ENCODE data around the gene STH. TPM values are rescaled to one million over a fixed set of nuclear protein-coding genes. Genes with fewer than 3 reads are reported as not detected.

The STH gene
- total RNA-seq, 1 experiment from 2014 or later, result not detected

GRCh38 chr17:46042925-46043324 lies 43.9 kb downstream of the STH start:
- ChIA-PET CTCF (no interaction called here), POLR2A (no interaction called here)
- no peak for DNase-seq (ENCODE audit: low read depth, low spot score)
- Histone ChIP-seq H3K27me3 (ENCODE audit: control insufficient read depth, insufficient read depth, low read length) (no peaks in the 10 kb centered on the region), H3K27ac (ENCODE audit: low read length) (no peak overlapping the region), H3K9me3 (ENCODE audit: control insufficient read depth, insufficient read depth, low read depth, low read length) (no peaks in the 10 kb centered on the region), H3K4me1 (ENCODE audit: control insufficient read depth, insufficient read depth, low read length) (no peaks in the 10 kb centered on the region; the same call in 1 of the 2 replicates), H3K4me3 (ENCODE audit: low read depth in 2 of 2, low read length in 2 of 2) (no peak overlapping the region), H3K36me3 (ENCODE audit: control insufficient read depth, insufficient read depth, low read length) (peaks cover 21% of the 10 kb centered on the region)
- TF ChIP-seq POLR2AphosphoS5 (IDR thresholded peaks at IDR 0.05; ENCODE audit: low read depth, low read length) (no peak), REST (IDR thresholded peaks at IDR 0.05; ENCODE audit: insufficient read depth in 1 of 2, low read depth in 2 of 2, low read length in 1 of 2) (no peak), TCF7L2 (IDR thresholded peaks at IDR 0.05; ENCODE audit: low read depth, low read length) (no peak), CTCF (IDR thresholded peaks at IDR 0.05) (no peak), SIN3A (IDR thresholded peaks at IDR 0.05; ENCODE audit: borderline replicate concordance, insufficient read depth, low read depth, low read length) (no peak)
- no TSS peak for BruUV-seq (replicated peaks)
- in situ Hi-C loops (cut with HindIII; ENCODE audit: low pct_unique_long_range_greater_than_20kb, low sequenced_read_pairs), result no loop called here
- no peak for ATAC-seq
- intact Hi-C loops (cut with micrococcal nuclease; ENCODE audit: unreplicated experiment), result loop anchor here (10.0 kb wide), 1 partner anchor 152 kb away; the partner anchor contains the start of gene KANSL1

DNA sequence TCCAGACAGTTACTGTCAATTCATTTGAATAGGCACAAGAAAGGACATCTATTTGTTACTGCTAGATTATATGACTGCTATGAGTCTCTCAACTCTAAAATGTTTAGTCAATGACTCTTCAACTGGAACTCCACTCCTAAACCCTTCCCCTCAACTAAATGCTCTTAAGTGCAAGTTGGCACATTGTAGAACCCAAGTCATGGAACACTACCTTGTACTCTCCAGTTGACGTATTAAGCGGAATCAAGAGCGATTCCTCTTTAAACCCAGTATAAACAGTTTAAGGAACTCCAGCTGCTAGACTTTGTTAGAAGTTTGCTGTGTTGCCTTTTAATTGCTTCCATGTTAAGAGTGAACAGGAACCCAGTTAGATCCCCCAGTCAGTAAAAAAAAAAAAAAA lies 44.6 kb downstream of the STH start:
- Histone ChIP-seq H3K27me3 (ENCODE audit: control insufficient read depth, insufficient read depth, low read length) (no peaks in the 10 kb centered on the region), H3K4me1 (ENCODE audit: control insufficient read depth, insufficient read depth, low read length) (no peaks in the 10 kb centered on the region; the same call in 1 of the 2 replicates), H3K4me3 (ENCODE audit: low read depth in 2 of 2, low read length in 2 of 2) (no peak overlapping the region), H3K27ac (ENCODE audit: low read length) (no peak overlapping the region), H3K9me3 (ENCODE audit: control insufficient read depth, insufficient read depth, low read depth, low read length) (no peaks in the 10 kb centered on the region), H3K36me3 (ENCODE audit: control insufficient read depth, insufficient read depth, low read length) (peaks cover 18% of the 10 kb centered on the region)
- ATAC-seq (no peak), DNase-seq (ENCODE audit: low read depth, low spot score) (no peak)
- in situ Hi-C loops (cut with HindIII; ENCODE audit: low pct_unique_long_range_greater_than_20kb, low sequenced_read_pairs) (no loop called here), intact Hi-C loops (cut with micrococcal nuclease; ENCODE audit: unreplicated experiment) (loop anchor here (10.0 kb wide), 1 partner anchor 151 kb away; the partner anchor contains the start of gene KANSL1)
- POLR2A ChIA-PET, result no interaction called here
- TF ChIP-seq SIN3A (IDR thresholded peaks at IDR 0.05; ENCODE audit: borderline replicate concordance, insufficient read depth, low read depth, low read length), result no peak
- TF ChIP-seq TCF7L2 (IDR thresholded peaks at IDR 0.05; ENCODE audit: low read depth, low read length), result no peak
- no peak for TF ChIP-seq POLR2AphosphoS5 (IDR thresholded peaks at IDR 0.05; ENCODE audit: low read depth, low read length)
- no peak for TF ChIP-seq REST (IDR thresholded peaks at IDR 0.05; ENCODE audit: insufficient read depth in 1 of 2, low read depth in 2 of 2, low read length in 1 of 2)
- no peak for TF ChIP-seq CTCF (IDR thresholded peaks at IDR 0.05)
- no TSS peak for BruUV-seq (replicated peaks)
- CTCF ChIA-PET, result interaction anchor here (0.6 to 1.4 kb wide), 4 partner anchors 9 to 148 kb away, joined by 3 to 14 read pairs (median 4); no protein-coding TSS in a partner anchor
